ENCODE measurements around the gene AMOTL1.

Gene AMOTL1

DNA sequence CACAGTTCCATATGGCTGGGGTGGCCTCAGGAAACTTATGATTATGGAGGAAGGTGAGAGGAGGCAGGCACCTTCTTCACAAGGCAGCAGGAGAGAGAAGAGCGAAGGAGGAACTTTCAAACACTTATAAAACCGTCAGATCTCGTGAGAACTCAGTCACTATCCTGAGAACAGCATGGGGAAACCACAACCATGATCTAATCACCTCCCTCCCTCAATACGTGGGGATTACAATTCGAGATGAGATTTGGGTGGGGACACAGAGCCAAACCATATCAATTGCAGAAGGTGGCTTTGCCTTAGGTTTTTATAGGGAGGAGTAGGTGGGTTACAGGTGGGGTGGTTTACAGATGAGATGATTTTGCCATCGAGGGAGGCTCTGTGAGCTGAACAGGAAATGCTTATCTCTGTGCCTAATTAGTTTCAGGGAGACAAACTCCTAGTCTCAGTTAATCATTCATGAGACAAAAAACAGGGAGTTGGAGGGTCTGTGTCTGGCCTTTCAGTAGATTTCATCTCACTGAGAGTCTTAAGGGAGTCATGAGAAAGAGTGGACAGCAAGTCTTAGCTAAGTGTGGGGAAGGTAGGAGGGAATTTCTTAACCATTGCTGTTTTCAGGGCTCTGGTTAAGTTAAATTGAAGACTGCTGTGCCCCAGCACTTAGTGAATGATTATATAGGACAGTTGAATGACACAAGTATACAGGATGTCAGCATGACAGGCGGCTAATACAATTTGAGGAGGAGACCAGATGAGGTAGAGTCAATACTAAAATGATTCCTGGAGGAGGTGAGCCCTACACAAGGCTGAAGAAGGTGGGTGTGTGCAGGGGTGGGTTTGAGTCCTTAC is 157.5 kb downstream of the AMOTL1 start:
- no peak overlapping the region for H3K4me3 ChIP-seq (replicated peaks; ENCODE audit: low read depth, low read length)
- TF ChIP-seq, protein P1, sequence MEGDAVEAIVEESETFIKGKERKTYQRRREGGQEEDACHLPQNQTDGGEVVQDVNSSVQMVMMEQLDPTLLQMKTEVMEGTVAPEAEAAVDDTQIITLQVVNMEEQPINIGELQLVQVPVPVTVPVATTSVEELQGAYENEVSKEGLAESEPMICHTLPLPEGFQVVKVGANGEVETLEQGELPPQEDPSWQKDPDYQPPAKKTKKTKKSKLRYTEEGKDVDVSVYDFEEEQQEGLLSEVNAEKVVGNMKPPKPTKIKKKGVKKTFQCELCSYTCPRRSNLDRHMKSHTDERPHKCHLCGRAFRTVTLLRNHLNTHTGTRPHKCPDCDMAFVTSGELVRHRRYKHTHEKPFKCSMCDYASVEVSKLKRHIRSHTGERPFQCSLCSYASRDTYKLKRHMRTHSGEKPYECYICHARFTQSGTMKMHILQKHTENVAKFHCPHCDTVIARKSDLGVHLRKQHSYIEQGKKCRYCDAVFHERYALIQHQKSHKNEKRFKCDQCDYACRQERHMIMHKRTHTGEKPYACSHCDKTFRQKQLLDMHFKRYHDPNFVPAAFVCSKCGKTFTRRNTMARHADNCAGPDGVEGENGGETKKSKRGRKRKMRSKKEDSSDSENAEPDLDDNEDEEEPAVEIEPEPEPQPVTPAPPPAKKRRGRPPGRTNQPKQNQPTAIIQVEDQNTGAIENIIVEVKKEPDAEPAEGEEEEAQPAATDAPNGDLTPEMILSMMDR (IDR thresholded peaks at IDR 0.05; ENCODE audit: insufficient read depth, low read length, poor library complexity, severe bottlenecking): no peak
- H3K36me3 ChIP-seq (ENCODE audit: control insufficient read depth, insufficient read depth, low read length): no peaks in the 10 kb centered on the region
- H3K27me3 ChIP-seq (replicated peaks; ENCODE audit: control insufficient read depth, insufficient read depth, low read length): no peaks in the 10 kb centered on the region
- DNase-seq (ENCODE audit: extremely low read depth, insufficient read length): no peak

DNA sequence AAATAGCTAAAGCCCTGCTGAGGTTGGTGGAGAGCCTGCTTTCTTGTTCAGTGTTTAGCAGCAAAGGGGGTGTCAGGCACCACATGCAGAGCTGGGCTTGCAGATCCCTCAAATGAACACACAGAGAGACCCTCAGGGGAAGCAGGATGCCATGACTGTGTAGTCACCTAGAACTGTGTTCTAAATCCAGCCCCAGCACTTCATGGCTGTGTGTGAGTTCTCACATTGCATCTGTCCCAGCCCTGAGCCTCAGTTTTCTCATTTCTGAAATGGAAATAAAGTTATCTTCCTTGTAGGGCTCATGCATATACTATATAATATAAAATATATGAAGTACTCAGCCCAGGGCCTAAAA is 158.1 kb downstream of the AMOTL1 start:
- H3K36me3 ChIP-seq (ENCODE audit: control insufficient read depth, insufficient read depth, low read length): no peaks in the 10 kb centered on the region
- no peak for DNase-seq (ENCODE audit: extremely low read depth, insufficient read length)
- H3K4me3 ChIP-seq (replicated peaks; ENCODE audit: low read depth, low read length): no peak overlapping the region
- H3K27me3 ChIP-seq (replicated peaks; ENCODE audit: control insufficient read depth, insufficient read depth, low read length): no peaks in the 10 kb centered on the region
- TF ChIP-seq, protein P1 (IDR thresholded peaks at IDR 0.05; ENCODE audit: insufficient read depth, low read length, poor library complexity, severe bottlenecking): no peak

All from GM06990 (cell line).